T-cell (primary cell): Measurements from ENCODE around the gene APLP2. TPM values are rescaled to one million over a fixed set of nuclear protein-coding genes. Genes with fewer than 3 reads are reported as not detected.

Experiments
- ATAC-seq, 4 experiments: fragments of 200-7000 bp in 3 of 4; fragments of 150-1000 bp in 1 of 4; cut with Tn5 transposase; replicated peaks in 1 of 4; 1 replicate in 3 of 4; 2 replicates in 1 of 4; pipeline ENCODE4 v1.10.0; 2021; ENCODE audit warnings: moderate library complexity in 3 of 4, mild to moderate bottlenecking in 2 of 4, moderate number of reproducible peaks in 1 of 4
- CTCF ChIA-PET, 2 donors: fragments of 300-600 bp; sonication (Branson Sonifier 250); formaldehyde crosslinking; loops; one replicate each; lab custom pipeline; 2022; ENCODE audit warnings: antibody characterized with exemption in 2 of 2; lab: Charles Lee
- POLR2A ChIA-PET, 2 donors: fragments of 300-600 bp; sonication (Branson Sonifier 250); formaldehyde crosslinking; loops; one replicate each; lab custom pipeline; 2022; ENCODE audit warnings: antibody characterized with exemption in 2 of 2; lab: Charles Lee
- DNase-seq, 35 experiments: peaks; one replicate each; pipeline versions ENCODE4 v3.0.0 to v3.0.0-alpha.2; 2013 to 2023
- H3K27ac ChIP-seq: one replicate; pipeline ENCODE4 v1.5.1; 2013; ENCODE audit warnings: low read length
- H3K27me3 ChIP-seq, 2 experiments: replicated peaks in 1 of 2; 1 replicate in 1 of 2; 2 replicates in 1 of 2; pipeline versions ENCODE4 v1.6.1 to v1.7.0; 2013; ENCODE audit warnings: low read length in 1 of 2, mixed read lengths in 1 of 2; ENCODE audit not compliant: control insufficient read depth in 2 of 2, insufficient read depth in 2 of 2; ENCODE audit errors: extremely low read depth in 1 of 2
- H3K36me3 ChIP-seq, 2 donors: 1 replicate in 1 of 2; 2 replicates in 1 of 2; pipeline versions ENCODE4 v1.6.1 to v1.7.0; 2013; ENCODE audit warnings: low read length in 1 of 2; ENCODE audit not compliant: control insufficient read depth in 2 of 2, insufficient read depth in 1 of 2; ENCODE audit errors: extremely low read depth in 1 of 2
- H3K4me1 ChIP-seq, 2 experiments: 1 replicate in 1 of 2; 2 replicates in 1 of 2; pipeline versions ENCODE4 v1.6.1 to v1.7.0; 2013; ENCODE audit warnings: low read length in 2 of 2, mixed read lengths in 1 of 2; ENCODE audit not compliant: insufficient read depth in 2 of 2, control insufficient read depth in 1 of 2; ENCODE audit errors: extremely low read depth in 1 of 2
- H3K4me3 ChIP-seq, 2 donors: 1 replicate in 1 of 2; 2 replicates in 1 of 2; pipeline versions ENCODE4 v1.5.1 to v1.7.0; 2013; ENCODE audit warnings: mild to moderate bottlenecking in 2 of 2, low read length in 1 of 2, moderate library complexity in 1 of 2; ENCODE audit not compliant: control insufficient read depth in 1 of 2; ENCODE audit errors: extremely low read depth in 1 of 2
- H3K9me3 ChIP-seq: 2 replicates; pipeline ENCODE4 v1.7.0; 2013
- H3K27ac Mint-ChIP-seq, 2 donors: one replicate each; pipeline ENCODE4 v1.8.0; 2020 to 2021; ENCODE audit warnings: mild to moderate bottlenecking in 2 of 2, mixed read lengths in 2 of 2
- H3K27me3 Mint-ChIP-seq, 2 donors: one replicate each; pipeline ENCODE4 v1.8.0; 2021 to 2022; ENCODE audit warnings: mixed read lengths in 2 of 2
- H3K36me3 Mint-ChIP-seq: one replicate; pipeline ENCODE4 v1.8.0; 2021; ENCODE audit warnings: mixed read lengths
- H3K4me1 Mint-ChIP-seq, 3 donors: one replicate each; pipeline ENCODE4 v1.8.0; 2020 to 2022; ENCODE audit warnings: mixed read lengths in 3 of 3, mild to moderate bottlenecking in 1 of 3
- H3K4me3 Mint-ChIP-seq, 3 donors: one replicate each; pipeline ENCODE4 v1.8.0; 2020 to 2022; ENCODE audit warnings: mild to moderate bottlenecking in 3 of 3, mixed read lengths in 3 of 3, moderate library complexity in 3 of 3
- H3K9me3 Mint-ChIP-seq, 3 donors: one replicate each; pipeline ENCODE4 v1.8.0; 2020 to 2022; ENCODE audit warnings: mixed read lengths in 3 of 3
- WGBS: methylation state at CpG from one replicate; pipeline ENCODE4 v1.1.5; 2013; ENCODE audit warnings: missing lambda C conversion rate; ENCODE audit not compliant: insufficient coverage; 5-methylcytosine and 5-hydroxymethylcytosine counted together
- total RNA-seq, 35 experiments: library from RNA in 6 of 35; stranded (reverse) in 6 of 35; fragments of 120-200 nt in 1 of 35; gene quantifications; one replicate each; pipeline versions ENCODE4 v1.2.1 to v1.2.4 and lab custom pipeline; 2013 to 2026

APLP2 gene
- total RNA-seq, 5 donors from 2014 or later (not counting 1 experiment from before 2014, with no cell fraction given), result 36.4 to 61.9 (median 51.0) TPM

GRCh38 chr11:130129922-130130321, 60.2 kb downstream of the APLP2 start:
- ChIA-PET CTCF (interaction anchor here (0.5 to 7.2 kb wide), 5 partner anchors 138 to 442 kb away, joined by 5 to 118 read pairs (median 30); no protein-coding TSS in a partner anchor), POLR2A (interaction anchor here in 1 of 2 donors (0.6 kb wide), 1 partner anchor 285 kb away, joined by 3 read pairs; no protein-coding TSS in a partner anchor)
- H3K36me3 Mint-ChIP-seq, result peaks cover 39% of the 10 kb centered on the region
- no peak overlapping the region for H3K27ac Mint-ChIP-seq
- Histone ChIP-seq H3K27ac (no peak overlapping the region), H3K9me3 (no peaks in the 10 kb centered on the region), H3K4me3 (no peak overlapping the region), H3K36me3 (peaks cover 0 to 60% of the 10 kb centered on the region in 2 donors), H3K4me1 (no peaks in the 10 kb centered on the region), H3K27me3 (no peaks in the 10 kb centered on the region)
- WGBS, result 98% methylated on average over 7 of the region's 11 CpGs
- no peak overlapping the region for H3K4me3 Mint-ChIP-seq
- H3K27me3 Mint-ChIP-seq, result no peaks in the 10 kb centered on the region
- no peaks in the 10 kb centered on the region for H3K4me1 Mint-ChIP-seq
- DNase-seq, result no peak
- no peak for ATAC-seq
- H3K9me3 Mint-ChIP-seq, result no peaks in the 10 kb centered on the region

GRCh38 chr11:130131961-130132850, 62.5 kb downstream of the APLP2 start:
- Histone ChIP-seq H3K9me3 (no peaks in the 10 kb centered on the region), H3K27ac (no peak overlapping the region), H3K4me3 (no peak overlapping the region), H3K36me3 (peaks cover 3 to 53% of the 10 kb centered on the region in 2 donors), H3K27me3 (no peaks in the 10 kb centered on the region), H3K4me1 (no peaks in the 10 kb centered on the region)
- Mint-ChIP-seq H3K9me3 (no peaks in the 10 kb centered on the region), H3K27me3 (no peaks in the 10 kb centered on the region), H3K27ac (no peak overlapping the region), H3K36me3 (peaks cover 49% of the 10 kb centered on the region), H3K4me3 (no peak overlapping the region), H3K4me1 (no peaks in the 10 kb centered on the region)
- ChIA-PET CTCF (interaction anchor here (0.6 to 7.2 kb wide), 53 partner anchors 10 to 768 kb away, joined by 3 to 118 read pairs (median 4); partner anchors contain the start of genes APLP2 (in 1 of the 2), NFRKB (in 1 of the 2) and PRDM10 (in 1 of the 2)), POLR2A (interaction anchor here (0.6 to 1.1 kb wide), 7 partner anchors 54 to 238 kb away, joined by 3 to 10 read pairs (median 3); partner anchors contain the start of gene PRDM10 (in 1 of the 2))
- ATAC-seq (peak; percentile 68 to 80 (median 73)), DNase-seq (peak in 34 of 35 experiments; percentile 5 to 78 (median 30))
- WGBS, result 51% methylated on average over 3 of the region's 9 CpGs

- no peak overlapping the region for H3K4me3 Mint-ChIP-seq
- H3K27ac Mint-ChIP-seq, result no peak overlapping the region
- CTCF ChIA-PET, result interaction anchor here (1.4 to 7.2 kb wide), 3 partner anchors 142 to 212 kb away, joined by 5 to 118 read pairs (median 48); no protein-coding TSS in a partner anchor
- H3K27me3 ChIP-seq, result no peaks in the 10 kb centered on the region
- DNase-seq (no peak), ATAC-seq (no peak)
- H3K27me3 Mint-ChIP-seq, result no peaks in the 10 kb centered on the region
- no peak overlapping the region for H3K4me3 ChIP-seq
- no peaks in the 10 kb centered on the region for H3K9me3 ChIP-seq
- peaks cover 59% of the 10 kb centered on the region for H3K36me3 Mint-ChIP-seq
- H3K4me1 Mint-ChIP-seq, result no peaks in the 10 kb centered on the region
- WGBS, result 100% methylated on average over 2 of the region's 8 CpGs
- no peaks in the 10 kb centered on the region for H3K9me3 Mint-ChIP-seq
- no peaks in the 10 kb centered on the region for H3K4me1 ChIP-seq
- POLR2A ChIA-PET, result no interaction called here
- no peak overlapping the region for H3K27ac ChIP-seq
- H3K36me3 ChIP-seq, result peaks cover 3 to 42% of the 10 kb centered on the region in 2 donors
Observed at GRCh38 chr11:130133716-130134115, 64.0 kb downstream of the APLP2 start.

- H3K36me3 ChIP-seq, result peaks cover 3 to 42% of the 10 kb centered on the region in 2 donors
Observed at GRCh38 chr11:130136107-130136506, 66.4 kb downstream of the APLP2 start.

GRCh38 chr11:130137999-130138398, 68.3 kb downstream of the APLP2 start:
- Mint-ChIP-seq H3K36me3 (peaks cover 62% of the 10 kb centered on the region), H3K4me1 (no peaks in the 10 kb centered on the region), H3K27me3 (no peaks in the 10 kb centered on the region), H3K4me3 (no peak overlapping the region), H3K9me3 (no peaks in the 10 kb centered on the region), H3K27ac (no peak overlapping the region)
- Histone ChIP-seq H3K4me3 (no peak overlapping the region), H3K27ac (no peak overlapping the region), H3K36me3 (peaks cover 3 to 47% of the 10 kb centered on the region in 2 donors), H3K9me3 (no peaks in the 10 kb centered on the region), H3K27me3 (no peaks in the 10 kb centered on the region), H3K4me1 (no peaks in the 10 kb centered on the region)
- DNase-seq (no peak), ATAC-seq (no peak)
- POLR2A ChIA-PET, result no interaction called here
- CTCF ChIA-PET, result interaction anchor here in 1 of 2 donors (0.6 to 1.0 kb wide), 2 partner anchors 11 to 14 kb away, joined by 3 to 7 read pairs; no protein-coding TSS in a partner anchor
- 92% methylated on average over 5 of the region's 9 CpGs for WGBS

More at GRCh38 chr11:130136107-130136506, 66.4 kb downstream of the APLP2 start:
- Histone ChIP-seq H3K9me3 (no peaks in the 10 kb centered on the region), H3K27me3 (no peaks in the 10 kb centered on the region), H3K4me3 (no peak overlapping the region), H3K4me1 (no peaks in the 10 kb centered on the region), H3K27ac (no peak overlapping the region)
- WGBS, result 90% methylated on average over 1 of the region's 7 CpGs
- Mint-ChIP-seq H3K36me3 (peaks cover 56% of the 10 kb centered on the region), H3K4me3 (no peak overlapping the region), H3K4me1 (no peaks in the 10 kb centered on the region), H3K9me3 (no peaks in the 10 kb centered on the region), H3K27me3 (no peaks in the 10 kb centered on the region), H3K27ac (no peak overlapping the region)
- ChIA-PET CTCF (interaction anchor here in 1 of 2 donors (0.9 kb wide), 1 partner anchor 213 kb away, joined by 5 read pairs; no protein-coding TSS in a partner anchor), POLR2A (no interaction called here)
- DNase-seq (no peak), ATAC-seq (no peak)

- Histone ChIP-seq H3K27me3 (no peaks in the 10 kb centered on the region), H3K27ac (no peak overlapping the region), H3K9me3 (no peaks in the 10 kb centered on the region), H3K36me3 (peaks cover 3 to 41% of the 10 kb centered on the region in 2 donors), H3K4me3 (no peak overlapping the region), H3K4me1 (no peaks in the 10 kb centered on the region)
- Mint-ChIP-seq H3K27me3 (no peaks in the 10 kb centered on the region), H3K27ac (no peak overlapping the region), H3K36me3 (peaks cover 55% of the 10 kb centered on the region), H3K9me3 (no peaks in the 10 kb centered on the region), H3K4me3 (no peak overlapping the region), H3K4me1 (no peaks in the 10 kb centered on the region)
- ATAC-seq, result no peak
- ChIA-PET CTCF (no interaction called here), POLR2A (no interaction called here)
- WGBS, result 92% methylated on average over 3 of the region's 13 CpGs
- DNase-seq, result no peak
Observed at GRCh38 chr11:130139401-130139800, 69.7 kb downstream of the APLP2 start.
